Ammon's horn (tissue), 1 donor: ENCODE data around the gene EML4.
"Not testable (repeated sequence)": the region's sequence is repeated elsewhere in the genome, so short reads cannot be mapped to it uniquely, and the experiment has no call there.

Experiments used
- DNase-seq: peaks from one replicate; pipeline ENCODE4 v3.0.0-alpha.2; 2016; ENCODE audit warnings: low spot score

Gene EML4

DNA sequence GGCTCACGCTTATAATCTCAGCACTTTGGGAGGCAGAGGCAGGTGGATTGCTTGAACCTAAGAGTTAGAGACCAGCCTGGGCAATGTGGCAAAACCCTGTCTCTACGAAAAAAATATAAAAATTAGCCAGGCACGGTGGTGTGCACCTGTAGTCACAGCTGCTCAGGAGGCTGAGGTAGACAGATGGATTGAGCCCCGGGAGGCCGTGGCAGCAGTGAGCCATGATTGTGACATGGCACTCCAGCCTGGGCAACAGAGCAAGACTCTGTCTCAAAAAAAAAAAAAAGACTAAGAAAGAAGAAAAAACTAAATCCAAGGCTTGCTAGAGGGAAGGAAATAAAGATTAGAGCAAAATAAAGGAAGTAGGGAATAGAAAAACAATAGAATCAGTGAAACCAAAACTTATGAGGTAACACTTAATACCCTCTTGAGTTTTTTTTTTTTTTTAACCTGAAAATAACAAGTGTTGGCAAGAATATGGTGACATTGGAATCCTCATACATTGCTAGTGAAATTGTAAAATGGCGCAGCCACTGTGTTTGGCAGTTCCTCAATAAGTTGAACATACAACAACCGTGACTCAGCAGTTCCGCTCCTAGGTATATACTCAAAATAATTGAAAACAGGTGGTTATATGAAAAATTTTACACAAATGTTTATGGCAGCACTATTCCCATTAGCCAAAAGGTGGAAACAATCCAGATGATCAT lies 85.2 kb downstream of the EML4 start:
- DNase-seq: no peak

DNA sequence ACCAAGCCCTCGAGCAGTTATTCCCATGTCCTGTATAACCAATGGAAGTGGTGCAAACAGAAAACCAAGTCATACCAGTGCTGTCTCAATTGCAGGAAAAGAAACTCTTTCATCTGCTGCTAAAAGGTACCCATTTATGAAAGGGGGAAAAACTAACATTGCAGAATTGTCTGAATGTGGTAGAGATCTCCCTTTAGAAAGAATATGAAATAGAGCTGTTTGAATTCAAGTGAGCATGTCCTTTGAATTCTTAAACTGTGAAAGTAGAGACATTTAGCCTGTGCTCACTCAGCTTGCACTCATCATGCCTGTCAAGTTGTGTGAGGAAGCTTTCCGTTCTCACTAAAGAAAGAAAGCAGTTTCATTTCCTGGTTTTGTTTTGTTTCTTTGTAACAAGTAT lies 87.4 kb downstream of the EML4 start:
- peak; percentile 8 for DNase-seq

DNA sequence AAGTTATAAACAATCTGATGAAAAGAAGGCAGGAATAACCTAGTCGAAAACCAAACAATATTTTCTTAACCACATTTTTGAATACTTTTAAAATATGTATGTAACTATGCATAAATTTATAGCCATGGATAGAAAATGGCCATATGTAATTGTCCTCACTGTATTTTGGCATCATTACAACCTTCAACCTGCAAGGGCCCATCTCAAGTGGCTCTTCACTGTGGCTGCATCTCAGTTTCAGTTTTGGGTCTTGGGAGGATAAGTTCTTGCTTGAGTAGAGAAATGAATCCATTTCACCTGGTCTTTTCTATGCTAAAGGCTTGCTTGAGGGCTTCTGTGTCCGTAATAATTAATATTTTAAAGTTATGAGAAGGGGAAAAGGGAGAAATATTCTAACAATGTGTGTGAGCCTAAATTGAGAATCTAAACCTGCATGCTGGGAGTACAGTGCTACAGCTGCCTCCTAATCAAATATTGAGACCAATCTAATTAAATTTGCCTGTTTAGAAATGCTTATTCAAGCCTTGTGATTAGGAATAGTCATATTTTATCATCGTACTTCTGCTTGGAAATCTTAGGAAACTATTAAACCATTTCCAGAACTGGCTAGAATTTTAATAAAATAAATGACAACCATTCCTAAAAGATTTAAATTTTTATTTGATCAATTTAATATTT lies 92.5 kb downstream of the EML4 start:
- no peak for DNase-seq

DNA sequence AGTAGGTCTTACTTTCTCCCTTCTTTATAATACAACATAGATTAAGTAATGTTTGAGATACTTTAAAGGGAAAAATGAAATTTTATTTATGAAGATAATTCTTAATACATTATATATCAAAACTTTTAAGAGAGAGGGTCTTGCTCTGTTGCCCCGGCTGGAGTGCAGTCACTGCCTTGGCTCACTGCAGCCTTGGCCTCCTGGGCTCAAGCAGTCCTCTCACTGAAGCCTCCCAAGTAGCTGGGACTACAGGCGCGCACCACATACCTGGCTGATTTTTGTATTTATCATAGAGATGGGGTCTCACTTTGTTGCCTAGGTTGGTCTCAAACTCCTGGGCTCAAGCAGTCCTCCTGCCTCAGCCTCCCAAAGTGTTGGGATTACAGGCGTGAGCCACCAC lies 97.1 kb downstream of the EML4 start:
- DNase-seq: no peak

DNA sequence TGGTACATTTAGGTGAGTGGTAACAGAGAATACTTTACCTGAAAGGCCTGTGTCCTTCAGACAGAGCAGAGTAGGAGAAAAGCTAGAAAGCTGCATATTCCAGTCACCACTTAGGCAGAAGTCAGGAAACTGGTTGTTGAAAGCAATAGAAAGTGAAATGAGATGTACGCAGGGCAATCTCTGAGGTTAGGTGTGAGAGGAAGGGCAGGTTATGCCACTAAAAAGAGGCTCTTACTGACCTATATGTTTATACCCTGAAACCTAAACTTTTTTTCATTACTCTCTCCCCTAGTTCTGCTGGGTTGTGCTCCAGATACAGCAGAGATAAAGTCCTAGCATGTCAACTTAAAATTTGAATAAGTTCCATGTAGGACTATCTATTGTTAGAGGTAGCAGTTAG lies 98.4 kb downstream of the EML4 start:
- DNase-seq: no peak

DNA sequence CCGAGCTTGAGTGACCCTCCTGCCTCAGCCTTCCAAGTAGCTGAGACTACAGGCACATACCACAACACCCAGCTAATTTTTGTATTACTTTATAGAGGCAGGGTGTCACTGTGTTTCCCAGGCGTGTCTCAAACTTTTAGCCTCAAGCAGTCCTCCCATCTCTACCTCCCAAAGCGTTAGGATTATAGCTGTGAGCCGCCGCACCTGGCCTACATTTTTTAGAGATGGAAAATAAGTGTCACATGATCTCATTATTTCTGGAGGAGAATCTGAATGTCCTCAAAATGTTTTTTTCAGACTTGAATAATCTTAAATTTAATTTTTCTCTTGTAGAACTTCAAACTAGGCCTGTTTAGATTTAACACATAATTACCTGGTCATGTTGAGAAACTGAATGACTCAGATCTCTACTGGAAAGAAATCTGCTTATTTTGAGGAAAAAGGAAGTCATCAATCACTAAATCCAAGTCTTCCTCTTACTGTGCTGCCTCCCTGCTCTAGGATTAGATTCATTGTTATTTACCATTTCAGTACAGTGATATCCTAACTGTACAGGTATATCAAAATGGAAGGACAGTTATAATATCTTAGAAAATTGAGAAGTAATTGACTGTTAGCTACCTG lies 99.5 kb downstream of the EML4 start:
- no peak for DNase-seq

DNA sequence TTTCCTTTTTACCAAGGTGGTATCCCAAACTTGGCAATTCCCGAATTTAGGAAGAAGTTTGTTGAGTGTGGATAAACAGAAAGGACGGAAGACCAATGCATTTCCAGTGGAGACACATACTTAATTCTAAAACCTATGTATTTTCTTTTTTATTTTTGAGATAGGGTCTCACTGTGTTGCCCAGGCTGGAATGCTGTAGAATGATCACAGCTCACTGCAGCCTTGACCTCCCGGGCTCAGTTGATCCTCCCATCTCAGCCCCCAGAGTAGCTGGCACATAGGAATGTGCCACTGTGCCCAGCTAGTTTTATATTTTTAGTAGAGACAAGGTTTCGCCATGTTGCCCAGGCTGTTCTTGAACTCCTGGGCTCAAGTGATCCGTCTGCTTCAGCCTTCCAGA lies 101.6 kb downstream of the EML4 start:
- no peak for DNase-seq

DNA sequence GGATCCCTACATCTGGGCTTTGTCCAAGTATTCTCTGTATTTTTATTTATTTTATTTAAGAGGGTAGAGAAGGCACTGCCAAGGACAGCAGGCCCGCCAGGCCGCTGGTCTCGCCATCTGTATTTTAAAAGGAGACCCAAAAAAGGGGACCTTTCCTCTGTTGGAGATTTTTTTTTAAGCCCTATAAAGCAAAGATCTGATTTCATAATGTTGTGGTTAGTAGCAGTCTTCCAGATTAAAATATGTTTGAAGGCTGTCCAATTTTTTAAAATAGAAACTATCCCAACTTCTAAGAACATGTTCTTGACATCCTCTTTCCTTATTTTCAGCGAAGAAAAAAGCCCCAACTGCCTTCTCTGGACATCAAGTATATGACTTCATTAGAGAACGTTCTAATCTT lies 102.1 kb downstream of the EML4 start:
- DNase-seq: not testable (repeated sequence)

DNA sequence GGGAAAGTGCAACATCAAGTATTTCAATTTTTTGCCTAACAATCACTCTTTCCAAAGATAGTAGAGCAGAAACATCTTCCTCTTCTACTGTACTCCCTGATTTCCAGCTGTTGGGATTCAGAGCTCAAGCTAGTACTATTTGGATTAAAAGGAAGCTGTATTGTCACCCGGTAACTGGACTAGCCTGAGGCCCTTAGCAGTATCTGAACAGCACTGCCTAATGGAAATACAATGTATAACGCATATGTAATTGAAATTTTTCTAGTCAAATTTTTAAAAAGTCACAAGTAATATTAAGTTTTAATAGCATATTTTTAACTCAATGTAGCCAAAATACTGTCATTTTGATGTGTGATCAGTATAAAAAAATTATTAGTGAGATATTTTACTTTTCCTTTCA lies 105.7 kb downstream of the EML4 start:
- DNase-seq: no peak

DNA sequence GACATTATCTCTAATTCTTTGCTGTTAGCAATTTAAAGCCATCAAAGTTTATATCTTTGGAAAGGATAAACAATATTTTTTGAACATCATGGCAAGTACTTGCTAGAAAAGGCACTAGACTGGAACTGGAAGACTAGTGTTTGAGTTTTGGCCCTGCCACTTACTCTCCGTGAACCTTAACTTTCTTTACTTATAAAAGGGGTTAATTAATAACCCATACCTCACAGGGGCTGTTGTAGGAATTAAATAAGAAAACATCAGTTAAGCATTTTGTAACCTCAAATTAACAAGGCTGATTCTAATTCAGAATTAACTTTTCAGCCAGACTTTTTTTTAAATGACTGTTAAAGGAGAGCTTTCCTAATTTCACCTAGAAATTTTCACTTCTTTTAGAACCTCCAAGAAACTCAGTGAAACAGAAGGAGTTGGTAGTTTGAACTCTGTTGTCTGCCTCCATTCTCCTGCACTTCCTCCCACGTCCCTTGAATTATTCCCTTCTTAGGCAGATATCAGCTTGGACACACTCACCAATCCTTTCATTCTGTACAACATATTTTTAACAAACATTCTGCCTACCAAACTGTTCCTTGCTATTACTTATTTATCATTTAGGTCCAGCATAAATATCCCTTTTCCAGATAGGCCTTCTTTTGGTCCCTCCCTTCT lies 112.4 kb downstream of the EML4 start:
- peak; percentile 2 for DNase-seq

DNA sequence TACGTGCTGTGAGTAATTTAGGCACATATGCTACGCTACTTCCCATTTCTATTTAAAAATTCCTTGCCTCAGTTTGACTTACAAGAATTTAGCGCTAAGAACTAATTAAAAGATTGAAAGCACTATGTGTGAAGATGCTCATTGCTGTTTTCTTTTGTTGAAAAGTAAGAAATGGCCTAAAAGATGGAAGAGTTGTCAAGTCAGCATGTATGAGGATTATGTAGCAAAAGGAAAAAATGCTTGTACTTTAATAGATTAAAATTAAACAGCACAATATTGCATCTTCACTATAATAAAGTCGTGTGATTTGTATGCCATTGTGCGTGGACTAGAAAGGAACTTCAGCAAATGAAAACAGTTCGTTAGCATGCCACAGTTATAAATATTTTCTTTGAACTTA lies 114.9 kb downstream of the EML4 start:
- DNase-seq: no peak

DNA sequence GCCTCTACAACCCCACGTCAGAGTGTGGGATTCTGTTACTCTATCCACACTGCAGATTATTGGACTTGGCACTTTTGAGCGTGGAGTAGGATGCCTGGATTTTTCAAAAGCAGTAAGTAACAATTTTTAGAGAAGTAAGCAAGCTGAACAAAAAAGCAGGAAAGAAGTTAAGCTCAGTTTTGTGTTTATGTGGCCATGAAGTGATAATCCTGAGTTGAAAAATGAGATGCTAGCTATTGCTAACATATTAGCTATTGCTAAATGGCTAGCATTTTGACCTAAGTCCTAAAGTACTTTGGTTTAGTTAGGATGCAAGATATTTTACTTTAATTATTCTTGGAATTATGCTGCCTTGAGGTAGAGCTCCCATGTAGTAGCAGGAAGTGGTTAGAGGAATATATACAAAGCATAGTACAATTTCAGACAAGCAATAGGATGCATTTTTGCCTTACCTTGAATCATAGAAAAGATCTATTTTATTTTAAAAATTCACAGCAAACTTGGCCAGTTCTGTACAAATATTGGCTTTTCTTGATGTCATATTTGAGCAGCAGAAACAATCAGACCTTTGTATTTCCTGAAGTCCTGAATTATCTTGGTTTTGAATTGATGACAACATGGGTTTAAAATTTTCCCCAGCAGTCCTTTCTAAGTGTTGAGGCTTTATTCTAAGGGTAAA lies 117.3 kb downstream of the EML4 start:
- no peak for DNase-seq

DNA sequence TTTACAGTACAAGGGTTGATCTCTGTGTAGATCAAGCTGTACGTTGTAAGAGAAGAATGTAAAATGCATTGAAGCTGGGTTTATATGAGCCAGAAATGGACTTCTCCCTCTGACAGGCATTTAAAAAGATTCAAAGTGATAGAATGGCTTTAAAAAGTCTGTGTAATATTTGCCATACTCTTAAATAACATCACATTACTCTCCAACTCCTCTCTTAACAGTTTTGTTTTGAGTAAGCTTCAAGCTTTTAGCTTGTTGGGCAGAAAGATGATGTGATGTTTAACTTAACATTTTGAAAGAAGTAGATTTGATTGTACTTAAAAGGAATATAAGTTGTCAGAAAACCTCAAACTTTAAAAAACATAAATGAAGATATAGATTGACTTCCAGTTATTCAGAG lies 119.7 kb downstream of the EML4 start:
- DNase-seq: no peak

DNA sequence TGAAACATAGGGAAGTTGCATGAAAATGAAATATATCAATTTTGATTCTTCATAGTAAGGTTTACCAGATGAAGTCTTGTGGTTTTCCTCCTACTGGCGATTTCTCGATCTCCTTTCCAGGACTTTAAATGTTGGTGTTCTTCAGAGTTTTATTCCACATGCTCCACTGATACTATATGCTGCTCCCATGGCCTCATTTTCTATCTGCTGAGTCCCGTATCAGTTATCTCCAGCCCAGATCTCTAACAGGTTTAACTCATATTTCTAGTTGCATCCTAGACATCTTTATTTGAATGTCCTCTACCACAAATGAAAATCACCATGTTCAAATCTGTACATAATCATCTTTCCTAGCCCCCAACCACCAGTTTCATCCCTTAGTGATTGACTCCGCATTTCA lies 120.1 kb downstream of the EML4 start:
- DNase-seq: no peak

DNA sequence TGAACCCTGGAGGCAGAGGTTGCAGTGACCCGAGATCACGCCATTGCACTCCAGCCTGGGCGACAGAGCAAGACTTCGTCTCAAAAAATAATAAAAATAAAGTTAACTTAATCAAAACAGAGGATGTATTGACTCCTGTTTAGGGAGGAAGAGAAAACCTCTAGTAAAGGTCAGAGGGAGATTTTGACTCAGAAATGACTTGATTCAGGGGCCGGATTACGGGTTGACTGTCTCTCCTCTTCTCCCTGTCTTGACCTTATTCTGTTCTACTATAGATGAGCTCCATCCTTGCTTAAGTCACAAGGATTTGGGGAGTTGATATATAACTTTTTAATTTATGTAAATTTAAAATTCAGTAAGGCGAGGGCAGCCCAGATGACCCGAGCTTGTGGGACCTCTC lies 120.9 kb downstream of the EML4 start:
- DNase-seq: no peak

DNA sequence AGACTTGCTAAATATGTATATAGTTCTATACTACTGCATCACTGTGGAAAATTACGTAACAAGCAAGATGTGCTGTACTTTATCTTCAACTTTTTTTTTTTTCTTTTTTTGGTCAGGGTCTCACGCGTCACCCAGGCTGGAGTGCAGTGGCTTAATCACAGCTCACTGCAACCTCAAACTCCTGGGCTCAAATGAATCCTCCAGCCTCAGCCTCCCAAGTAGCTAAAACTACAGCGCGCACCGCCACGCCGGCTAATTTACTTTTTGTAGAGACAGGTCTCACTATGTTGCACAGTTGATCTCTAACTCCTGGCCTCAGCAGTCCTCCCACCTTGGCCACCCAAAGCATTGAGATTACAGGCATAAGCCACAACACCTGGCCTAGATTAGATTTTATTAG lies 123.9 kb downstream of the EML4 start:
- DNase-seq: no peak

DNA sequence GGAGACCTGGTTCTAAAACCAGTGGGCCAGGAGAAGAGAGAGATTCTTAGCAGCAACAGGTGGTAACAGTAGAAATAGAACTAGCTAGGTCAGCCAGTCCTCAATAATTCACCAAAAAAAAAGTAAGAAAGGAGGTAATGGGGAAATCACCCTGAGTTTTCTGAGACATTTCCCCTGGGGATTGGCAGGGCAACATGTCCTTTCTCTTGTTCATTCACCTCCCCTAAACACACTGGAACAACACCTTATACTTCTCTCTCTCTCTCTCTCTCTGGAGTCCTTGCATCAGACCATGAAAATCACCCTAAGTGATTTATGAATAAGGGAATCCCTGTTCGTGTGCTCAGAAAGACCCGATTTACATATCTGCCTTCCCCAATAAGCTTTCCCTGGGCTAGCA lies 127.1 kb downstream of the EML4 start:
- no peak for DNase-seq

DNA sequence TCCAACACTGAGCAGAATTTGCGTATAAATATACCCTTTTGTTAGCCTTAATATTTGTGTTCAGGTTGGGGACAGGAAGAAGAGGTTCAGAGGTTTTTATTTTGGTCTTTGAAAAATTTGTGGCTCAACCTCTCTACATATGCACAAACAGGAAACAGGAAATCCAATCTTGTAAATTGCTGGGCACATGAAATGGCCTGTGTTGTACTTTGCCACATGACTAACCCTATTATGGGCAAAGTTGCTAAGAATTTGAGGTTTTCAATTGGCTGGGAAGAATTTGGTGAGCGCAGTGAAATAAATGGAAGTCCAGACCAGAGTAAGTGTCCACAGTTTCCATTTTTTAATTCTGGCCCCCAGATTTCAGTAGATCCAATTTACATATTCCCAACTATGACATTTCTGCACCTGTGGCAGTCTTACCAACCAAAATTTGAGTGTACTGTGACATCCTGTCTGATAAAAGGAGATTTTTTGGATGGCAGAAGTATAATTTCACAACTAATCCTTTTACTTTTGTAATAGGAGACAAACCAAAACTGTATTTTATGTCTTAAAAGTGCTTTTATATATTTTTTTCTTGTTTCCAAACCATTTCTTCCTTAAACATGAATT lies 128.3 kb downstream of the EML4 start:
- DNase-seq: no peak

DNA sequence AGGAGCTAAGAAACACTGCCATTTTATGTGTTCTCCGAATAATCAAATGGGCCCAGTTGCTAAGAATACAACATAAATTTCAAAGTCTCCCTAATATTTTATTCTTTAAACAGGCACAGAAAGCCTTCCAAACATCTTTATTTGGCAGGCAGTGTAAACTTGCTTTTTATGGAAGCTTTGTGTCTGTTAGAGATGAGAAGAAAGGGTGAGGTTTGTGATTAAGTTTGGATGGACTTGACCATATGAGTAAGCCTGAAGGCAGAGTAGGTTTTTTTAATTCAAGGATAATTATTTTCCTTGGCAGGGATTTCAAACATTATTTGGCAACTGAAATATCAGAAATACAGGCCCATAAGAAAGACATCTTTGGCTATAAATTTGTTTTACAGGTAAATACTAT lies 129.0 kb downstream of the EML4 start:
- DNase-seq: no peak

DNA sequence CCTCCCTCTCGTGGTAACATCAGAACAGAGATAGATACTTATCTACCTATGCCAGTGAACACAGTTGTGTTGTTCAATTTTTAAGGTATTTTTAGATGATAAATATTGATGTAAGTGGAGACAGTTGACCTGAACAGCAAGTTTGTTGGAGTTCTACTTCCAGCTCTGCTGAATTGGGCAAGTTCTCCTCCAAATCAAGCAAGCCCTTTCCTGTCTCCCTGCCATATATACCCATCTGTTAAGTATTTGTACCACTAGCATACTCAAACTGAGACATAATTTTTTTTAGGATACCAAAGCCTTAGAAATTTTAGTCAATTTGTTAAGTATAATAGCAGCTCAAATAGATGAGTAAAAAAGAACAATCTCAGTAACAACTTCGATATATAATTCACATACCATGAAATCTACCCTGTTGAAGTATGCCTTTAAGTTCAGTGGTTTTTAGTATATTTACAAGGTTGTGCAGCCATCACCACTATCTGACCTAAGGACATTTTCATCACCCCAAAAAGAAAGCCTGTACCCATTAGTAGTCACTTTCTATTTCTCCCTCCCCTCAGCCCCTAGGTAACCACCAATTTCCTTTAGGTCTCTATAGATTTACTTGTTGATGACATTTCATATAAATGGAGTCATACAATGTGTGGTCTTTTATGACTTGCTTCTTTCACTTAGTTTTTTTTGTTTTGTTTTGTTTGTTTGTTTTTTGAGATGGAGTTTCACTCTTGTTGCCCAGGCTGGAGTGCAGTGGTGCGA lies 130.0 kb downstream of the EML4 start:
- DNase-seq: no peak

DNA sequence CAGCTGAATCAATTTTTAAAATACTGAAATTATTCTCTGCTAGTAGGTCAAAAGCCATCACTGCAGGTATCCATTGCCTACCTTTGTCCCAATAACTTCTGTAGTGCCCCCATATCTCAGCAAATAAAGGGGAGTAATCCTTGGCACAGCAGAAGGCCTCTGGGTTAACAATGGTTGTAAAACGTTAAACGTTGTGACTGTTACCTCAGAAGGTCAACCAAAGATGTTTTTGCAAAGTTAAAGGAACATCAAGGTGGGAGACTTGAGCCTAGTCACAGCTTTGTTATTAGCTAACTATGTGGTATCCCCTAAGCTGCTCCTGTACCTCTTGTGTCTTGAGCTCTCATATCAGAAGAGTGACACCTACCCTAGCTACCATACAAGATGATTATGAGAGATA lies 131.4 kb downstream of the EML4 start:
- no peak for DNase-seq
